ENCODE results near the gene PDE11A. TPM values are rescaled to one million over a fixed set of nuclear protein-coding genes. Genes with fewer than 3 reads are reported as not detected.

Gene PDE11A
- total and polyA plus RNA-seq, 5 donors from 2014 or later, result not detected

- H3K9me3 ChIP-seq (ENCODE audit: control insufficient read depth in 2 of 2, low read length in 2 of 2), result no peaks in the 10 kb centered on the region
- H3K27me3 ChIP-seq (ENCODE audit: control insufficient read depth, insufficient read depth, low read length), result no peaks in the 10 kb centered on the region
- H3K4me1 Mint-ChIP-seq, result peaks cover 29 to 43% (median 36%) of the 10 kb centered on the region in 4 donors
- H3K9me3 Mint-ChIP-seq, result peaks cover 0 to 1% (median 0%) of the 10 kb centered on the region in 7 donors
- peaks cover 3% of the 10 kb centered on the region for H3K36me3 ChIP-seq (ENCODE audit: control insufficient read depth, insufficient read depth, low read length)
- peak overlapping the region; percentile 87 for H3K4me3 ChIP-seq (ENCODE audit: low read depth, low read length)
- peak overlapping the region; percentile 79 to 94 (median 87) for H3K27ac Mint-ChIP-seq
- ATAC-seq (ENCODE audit: low read depth in 2 of 2) (no peak), DNase-seq (no peak)
- peak overlapping the region; percentile 92 to 98 (median 96) for H3K4me3 Mint-ChIP-seq
- H3K36me3 Mint-ChIP-seq, result peaks cover 9% of the 10 kb centered on the region
- H3K4me1 ChIP-seq (ENCODE audit: control insufficient read depth, insufficient read depth, low read length, poor library complexity, severe bottlenecking), result peaks cover 18% of the 10 kb centered on the region
- H3K27ac ChIP-seq (ENCODE audit: insufficient read depth, low read length, poor library complexity, severe bottlenecking), result peak overlapping the region; percentile 73
- H3K27me3 Mint-ChIP-seq, result peaks cover 7% of the 10 kb centered on the region
These were observed 39.2 kb upstream of the PDE11A start for GRCh38 chr2:178111743-178112142.

- H3K4me1 ChIP-seq (ENCODE audit: control insufficient read depth, insufficient read depth, low read length, poor library complexity, severe bottlenecking), result peaks cover 18% of the 10 kb centered on the region
- H3K36me3 ChIP-seq (ENCODE audit: control insufficient read depth, insufficient read depth, low read length), result no peaks in the 10 kb centered on the region
- no peak overlapping the region for H3K4me3 ChIP-seq (ENCODE audit: low read depth, low read length)
- Mint-ChIP-seq H3K27me3 (peaks cover 7% of the 10 kb centered on the region), H3K36me3 (peaks cover 6% of the 10 kb centered on the region), H3K4me1 (peaks cover 26 to 42% (median 34%) of the 10 kb centered on the region in 4 donors), H3K9me3 (peaks cover 0 to 1% (median 0%) of the 10 kb centered on the region in 7 donors), H3K27ac (no peak overlapping the region), H3K4me3 (peak overlapping the region in 2 of 4 donors; percentile 43 to 97)
- no peak for ATAC-seq (ENCODE audit: low read depth in 2 of 2)
- DNase-seq, result no peak
- H3K27ac ChIP-seq (ENCODE audit: insufficient read depth, low read length, poor library complexity, severe bottlenecking), result no peak overlapping the region
- H3K27me3 ChIP-seq (ENCODE audit: control insufficient read depth, insufficient read depth, low read length), result no peaks in the 10 kb centered on the region
- no peaks in the 10 kb centered on the region for H3K9me3 ChIP-seq (ENCODE audit: control insufficient read depth in 2 of 2, low read length in 2 of 2)
These were observed 38.1 kb upstream of the PDE11A start for GRCh38 chr2:178110681-178111080.

- Mint-ChIP-seq H3K4me1 (peaks cover 18 to 33% (median 25%) of the 10 kb centered on the region in 4 donors), H3K9me3 (peaks cover 0 to 1% (median 0%) of the 10 kb centered on the region in 7 donors), H3K36me3 (no peaks in the 10 kb centered on the region), H3K27me3 (peaks cover 7% of the 10 kb centered on the region), H3K4me3 (peak overlapping the region in 3 of 4 donors; percentile 56 to 84 (median 62)), H3K27ac (no peak overlapping the region)
- no peak overlapping the region for H3K27ac ChIP-seq (ENCODE audit: insufficient read depth, low read length, poor library complexity, severe bottlenecking)
- ATAC-seq (ENCODE audit: low read depth in 2 of 2) (no peak), DNase-seq (peak in 2 of 3 donors; percentile 44 to 60)
- no peak overlapping the region for H3K4me3 ChIP-seq (ENCODE audit: low read depth, low read length)
- no peaks in the 10 kb centered on the region for H3K9me3 ChIP-seq (ENCODE audit: control insufficient read depth in 2 of 2, low read length in 2 of 2)
- H3K4me1 ChIP-seq (ENCODE audit: control insufficient read depth, insufficient read depth, low read length, poor library complexity, severe bottlenecking), result peaks cover 18% of the 10 kb centered on the region
- no peaks in the 10 kb centered on the region for H3K27me3 ChIP-seq (ENCODE audit: control insufficient read depth, insufficient read depth, low read length)
- no peaks in the 10 kb centered on the region for H3K36me3 ChIP-seq (ENCODE audit: control insufficient read depth, insufficient read depth, low read length)
These were observed 37.2 kb upstream of the PDE11A start for GRCh38 chr2:178109813-178110212.

- DNase-seq, result no peak
- Mint-ChIP-seq H3K36me3 (no peaks in the 10 kb centered on the region), H3K27me3 (peaks cover 7% of the 10 kb centered on the region), H3K4me3 (no peak overlapping the region), H3K4me1 (peaks cover 6 to 17% (median 10%) of the 10 kb centered on the region in 4 donors), H3K27ac (no peak overlapping the region), H3K9me3 (no peaks in the 10 kb centered on the region)
- no peak overlapping the region for H3K27ac ChIP-seq (ENCODE audit: insufficient read depth, low read length, poor library complexity, severe bottlenecking)
- peaks cover 8% of the 10 kb centered on the region for H3K4me1 ChIP-seq (ENCODE audit: control insufficient read depth, insufficient read depth, low read length, poor library complexity, severe bottlenecking)
- H3K27me3 ChIP-seq (ENCODE audit: control insufficient read depth, insufficient read depth, low read length), result no peaks in the 10 kb centered on the region
- H3K36me3 ChIP-seq (ENCODE audit: control insufficient read depth, insufficient read depth, low read length), result no peaks in the 10 kb centered on the region
- no peak overlapping the region for H3K4me3 ChIP-seq (ENCODE audit: low read depth, low read length)
- ATAC-seq (ENCODE audit: low read depth in 2 of 2), result no peak
- H3K9me3 ChIP-seq (ENCODE audit: control insufficient read depth in 2 of 2, low read length in 2 of 2), result no peaks in the 10 kb centered on the region
These were observed 35.6 kb upstream of the PDE11A start for GRCh38 chr2:178108176-178108575.

- Mint-ChIP-seq H3K9me3 (no peaks in the 10 kb centered on the region), H3K27me3 (peaks cover 11% of the 10 kb centered on the region), H3K4me3 (no peak overlapping the region), H3K27ac (no peak overlapping the region), H3K36me3 (no peaks in the 10 kb centered on the region), H3K4me1 (peaks cover 0 to 6% (median under 1%) of the 10 kb centered on the region in 4 donors)
- H3K27me3 ChIP-seq (ENCODE audit: control insufficient read depth, insufficient read depth, low read length), result peaks cover 2% of the 10 kb centered on the region
- DNase-seq (no peak), ATAC-seq (ENCODE audit: low read depth in 2 of 2) (no peak)
- no peaks in the 10 kb centered on the region for H3K4me1 ChIP-seq (ENCODE audit: control insufficient read depth, insufficient read depth, low read length, poor library complexity, severe bottlenecking)
- no peak overlapping the region for H3K4me3 ChIP-seq (ENCODE audit: low read depth, low read length)
- no peak overlapping the region for H3K27ac ChIP-seq (ENCODE audit: insufficient read depth, low read length, poor library complexity, severe bottlenecking)
- no peaks in the 10 kb centered on the region for H3K9me3 ChIP-seq (ENCODE audit: control insufficient read depth in 2 of 2, low read length in 2 of 2)
- H3K36me3 ChIP-seq (ENCODE audit: control insufficient read depth, insufficient read depth, low read length), result no peaks in the 10 kb centered on the region
These were observed 33.5 kb upstream of the PDE11A start for GRCh38 chr2:178106053-178106452.

GRCh38 chr2:178105566-178105965 is 33.0 kb upstream of the PDE11A start:
- Mint-ChIP-seq H3K27ac (no peak overlapping the region), H3K4me1 (peaks cover 0 to 6% (median under 1%) of the 10 kb centered on the region in 4 donors), H3K27me3 (peaks cover 11% of the 10 kb centered on the region), H3K4me3 (no peak overlapping the region), H3K9me3 (no peaks in the 10 kb centered on the region), H3K36me3 (no peaks in the 10 kb centered on the region)
- Histone ChIP-seq H3K27ac (ENCODE audit: insufficient read depth, low read length, poor library complexity, severe bottlenecking) (no peak overlapping the region), H3K9me3 (ENCODE audit: control insufficient read depth in 2 of 2, low read length in 2 of 2) (no peaks in the 10 kb centered on the region), H3K4me1 (ENCODE audit: control insufficient read depth, insufficient read depth, low read length, poor library complexity, severe bottlenecking) (no peaks in the 10 kb centered on the region), H3K4me3 (ENCODE audit: low read depth, low read length) (no peak overlapping the region), H3K36me3 (ENCODE audit: control insufficient read depth, insufficient read depth, low read length) (no peaks in the 10 kb centered on the region), H3K27me3 (ENCODE audit: control insufficient read depth, insufficient read depth, low read length) (peaks cover 2% of the 10 kb centered on the region)
- ATAC-seq (ENCODE audit: low read depth in 2 of 2), result no peak
- DNase-seq, result no peak

- Mint-ChIP-seq H3K27ac (no peak overlapping the region), H3K4me3 (no peak overlapping the region), H3K27me3 (peaks cover 11% of the 10 kb centered on the region), H3K9me3 (no peaks in the 10 kb centered on the region), H3K36me3 (no peaks in the 10 kb centered on the region), H3K4me1 (no peaks in the 10 kb centered on the region)
- DNase-seq (no peak), ATAC-seq (ENCODE audit: low read depth in 2 of 2) (no peak)
- no peak overlapping the region for H3K4me3 ChIP-seq (ENCODE audit: low read depth, low read length)
- H3K36me3 ChIP-seq (ENCODE audit: control insufficient read depth, insufficient read depth, low read length), result no peaks in the 10 kb centered on the region
- no peaks in the 10 kb centered on the region for H3K9me3 ChIP-seq (ENCODE audit: control insufficient read depth in 2 of 2, low read length in 2 of 2)
- H3K27ac ChIP-seq (ENCODE audit: insufficient read depth, low read length, poor library complexity, severe bottlenecking), result no peak overlapping the region
- H3K27me3 ChIP-seq (ENCODE audit: control insufficient read depth, insufficient read depth, low read length), result peaks cover 4% of the 10 kb centered on the region
- no peaks in the 10 kb centered on the region for H3K4me1 ChIP-seq (ENCODE audit: control insufficient read depth, insufficient read depth, low read length, poor library complexity, severe bottlenecking)
These were observed 28.9 kb upstream of the PDE11A start for GRCh38 chr2:178101321-178102079.

- peaks cover 15% of the 10 kb centered on the region for H3K27me3 Mint-ChIP-seq
These were observed 20.9 kb upstream of the PDE11A start for GRCh38 chr2:178093471-178093870.

More at GRCh38 chr2:178093471-178093870, 20.9 kb upstream of the PDE11A start:
- no peak overlapping the region for H3K4me3 ChIP-seq (ENCODE audit: low read depth, low read length)
- H3K4me1 ChIP-seq (ENCODE audit: control insufficient read depth, insufficient read depth, low read length, poor library complexity, severe bottlenecking), result no peaks in the 10 kb centered on the region
- Mint-ChIP-seq H3K9me3 (no peaks in the 10 kb centered on the region), H3K4me1 (no peaks in the 10 kb centered on the region), H3K4me3 (no peak overlapping the region), H3K36me3 (no peaks in the 10 kb centered on the region), H3K27ac (peak overlapping the region in 1 of 3 donors; percentile 40)
- peaks cover 4% of the 10 kb centered on the region for H3K27me3 ChIP-seq (ENCODE audit: control insufficient read depth, insufficient read depth, low read length)
- no peak overlapping the region for H3K27ac ChIP-seq (ENCODE audit: insufficient read depth, low read length, poor library complexity, severe bottlenecking)
- no peaks in the 10 kb centered on the region for H3K36me3 ChIP-seq (ENCODE audit: control insufficient read depth, insufficient read depth, low read length)
- no peak for DNase-seq
- no peak for ATAC-seq (ENCODE audit: low read depth in 2 of 2)
- no peaks in the 10 kb centered on the region for H3K9me3 ChIP-seq (ENCODE audit: control insufficient read depth in 2 of 2, low read length in 2 of 2)

Data from CD4-positive, CD25-positive, alpha-beta regulatory T cell (primary cell).